Sigmoid colon (tissue), 4 donors: ENCODE data around the gene PITPNM2.

ENCODE experiments used
- POLR2A ChIP-seq, 2 donors: fragments of 450-650 bp; IDR thresholded peaks; one replicate each; pipeline ENCODE4 v1.6.1; 2016; ENCODE audit warnings: antibody characterized with exemption in 2 of 2, mild to moderate bottlenecking in 2 of 2, moderate library complexity in 2 of 2
- POLR2AphosphoS5 ChIP-seq, 4 donors: sonication (generic); formaldehyde crosslinking; IDR thresholded peaks; one replicate each; pipeline ENCODE4 v1.6.1; 2017; ENCODE audit warnings: antibody characterized with exemption in 4 of 4
- TF ChIP-seq, protein P1 (sequence below), 4 experiments: fragments of 450-650 bp in 3 of 4; fragments of 200-600 bp in 1 of 4; IDR thresholded peaks; one replicate each; pipeline ENCODE4 v1.5.1; 2016 to 2019; ENCODE audit warnings: antibody characterized with exemption in 4 of 4, mild to moderate bottlenecking in 3 of 4, moderate library complexity in 2 of 4

DNA sequence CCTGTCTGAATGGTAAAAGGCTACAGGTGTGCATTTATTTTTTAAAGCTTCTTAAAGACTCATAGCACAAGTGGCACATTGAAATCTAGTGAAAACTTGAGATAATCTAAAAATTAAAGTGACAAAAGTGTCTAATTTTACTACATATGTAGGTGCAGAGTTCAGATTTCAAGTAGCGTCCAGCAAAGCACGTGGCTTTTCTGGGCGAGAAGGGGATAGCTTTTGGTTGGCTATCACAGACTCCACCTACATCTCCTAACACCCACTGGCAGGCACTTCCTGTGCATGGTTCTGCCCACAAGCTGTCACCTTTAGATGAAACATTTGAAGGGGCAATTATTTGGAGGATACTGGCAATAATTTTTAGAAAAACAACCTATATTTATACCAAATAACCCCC lies 1.9 kb upstream of the PITPNM2 start:
- TF ChIP-seq, protein P1, sequence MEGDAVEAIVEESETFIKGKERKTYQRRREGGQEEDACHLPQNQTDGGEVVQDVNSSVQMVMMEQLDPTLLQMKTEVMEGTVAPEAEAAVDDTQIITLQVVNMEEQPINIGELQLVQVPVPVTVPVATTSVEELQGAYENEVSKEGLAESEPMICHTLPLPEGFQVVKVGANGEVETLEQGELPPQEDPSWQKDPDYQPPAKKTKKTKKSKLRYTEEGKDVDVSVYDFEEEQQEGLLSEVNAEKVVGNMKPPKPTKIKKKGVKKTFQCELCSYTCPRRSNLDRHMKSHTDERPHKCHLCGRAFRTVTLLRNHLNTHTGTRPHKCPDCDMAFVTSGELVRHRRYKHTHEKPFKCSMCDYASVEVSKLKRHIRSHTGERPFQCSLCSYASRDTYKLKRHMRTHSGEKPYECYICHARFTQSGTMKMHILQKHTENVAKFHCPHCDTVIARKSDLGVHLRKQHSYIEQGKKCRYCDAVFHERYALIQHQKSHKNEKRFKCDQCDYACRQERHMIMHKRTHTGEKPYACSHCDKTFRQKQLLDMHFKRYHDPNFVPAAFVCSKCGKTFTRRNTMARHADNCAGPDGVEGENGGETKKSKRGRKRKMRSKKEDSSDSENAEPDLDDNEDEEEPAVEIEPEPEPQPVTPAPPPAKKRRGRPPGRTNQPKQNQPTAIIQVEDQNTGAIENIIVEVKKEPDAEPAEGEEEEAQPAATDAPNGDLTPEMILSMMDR (IDR thresholded peaks at IDR 0.05), result no peak
- TF ChIP-seq POLR2A (IDR thresholded peaks at IDR 0.05) (no peak), POLR2AphosphoS5 (IDR thresholded peaks at IDR 0.05) (no peak)
